BJ (cell line): ENCODE data around the gene RGS19. TPM values are rescaled to one million over a fixed set of nuclear protein-coding genes. Genes with fewer than 3 reads are reported as not detected.

Experiments used
- CTCF ChIA-PET: fragments of 350-600 bp; formaldehyde crosslinking; extraction: SDS; loops from one replicate; lab custom pipeline; 2021; ENCODE audit warnings: antibody characterized with exemption, inconsistent platforms; lab: Yijun Ruan, JAX
- POLR2A ChIA-PET: fragments of 300-600 bp; sonication (Branson Sonifier 250); formaldehyde crosslinking; extraction: SDS; loops from one replicate; lab custom pipeline; 2021; ENCODE audit warnings: antibody characterized with exemption; lab: Charles Lee
- DNase-seq: peaks from one replicate; pipeline ENCODE4 v3.0.0-alpha.2; 2011; ENCODE audit warnings: low read depth
- H3K27me3 ChIP-seq: 2 replicates; pipeline ENCODE4 v1.6.0; 2011; ENCODE audit warnings: low read length; ENCODE audit not compliant: control insufficient read depth, insufficient read depth
- H3K36me3 ChIP-seq: 2 replicates; pipeline ENCODE4 v1.5.1; 2011; ENCODE audit warnings: low read length; ENCODE audit not compliant: control insufficient read depth, insufficient read depth
- H3K4me3 ChIP-seq: 2 replicates; pipeline ENCODE4 v1.5.1; 2011; ENCODE audit warnings: low read depth, mild to moderate bottlenecking, control low read depth, low read length
- polyA plus RNA-seq: library from polyadenylated mRNA; depleted of rRNA; stranded (reverse); fragments of >200 nt; gene quantifications from 2 replicates; pipeline ENCODE4 v1.2.3, GENCODE V29; 2011
- TF ChIP-seq, protein P1 (sequence below): IDR thresholded peaks from 2 replicates; pipeline ENCODE4 v1.5.1; 2011; ENCODE audit warnings: low read depth, mild to moderate bottlenecking, control low read depth, inconsistent platforms, low read length, moderate library complexity; ENCODE audit not compliant: insufficient read depth

The RGS19 gene
- polyA plus RNA-seq, 1 experiment = 14.5 TPM

DNA sequence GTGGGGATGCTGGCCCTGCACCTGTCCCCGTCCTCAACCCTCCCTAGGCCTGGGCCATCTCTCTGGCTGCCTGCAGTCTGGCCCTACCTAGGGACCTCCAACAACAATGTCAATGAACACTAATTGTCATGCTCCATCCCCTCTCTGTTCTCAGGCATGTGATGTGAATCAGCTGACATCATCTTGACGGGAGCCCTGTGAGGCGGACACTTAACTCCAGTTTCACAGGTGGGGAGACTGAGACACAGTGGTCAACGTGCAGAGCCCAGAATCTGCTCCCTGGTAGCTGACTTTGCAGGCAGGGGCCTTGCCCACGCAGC lies 17.1 kb downstream of the RGS19 start:
- Histone ChIP-seq H3K27me3 (no peaks in the 10 kb centered on the region), H3K36me3 (no peaks in the 10 kb centered on the region), H3K4me3 (peak overlapping the region; percentile 51)
- ChIA-PET POLR2A (no interaction called here), CTCF (interaction anchor here (0.8 to 2.7 kb wide), 5 partner anchors 9 to 525 kb away, joined by 3 to 21 read pairs (median 4); partner anchors contain the start of gene OPRL1)
- DNase-seq = no peak
- TF ChIP-seq, protein P1, sequence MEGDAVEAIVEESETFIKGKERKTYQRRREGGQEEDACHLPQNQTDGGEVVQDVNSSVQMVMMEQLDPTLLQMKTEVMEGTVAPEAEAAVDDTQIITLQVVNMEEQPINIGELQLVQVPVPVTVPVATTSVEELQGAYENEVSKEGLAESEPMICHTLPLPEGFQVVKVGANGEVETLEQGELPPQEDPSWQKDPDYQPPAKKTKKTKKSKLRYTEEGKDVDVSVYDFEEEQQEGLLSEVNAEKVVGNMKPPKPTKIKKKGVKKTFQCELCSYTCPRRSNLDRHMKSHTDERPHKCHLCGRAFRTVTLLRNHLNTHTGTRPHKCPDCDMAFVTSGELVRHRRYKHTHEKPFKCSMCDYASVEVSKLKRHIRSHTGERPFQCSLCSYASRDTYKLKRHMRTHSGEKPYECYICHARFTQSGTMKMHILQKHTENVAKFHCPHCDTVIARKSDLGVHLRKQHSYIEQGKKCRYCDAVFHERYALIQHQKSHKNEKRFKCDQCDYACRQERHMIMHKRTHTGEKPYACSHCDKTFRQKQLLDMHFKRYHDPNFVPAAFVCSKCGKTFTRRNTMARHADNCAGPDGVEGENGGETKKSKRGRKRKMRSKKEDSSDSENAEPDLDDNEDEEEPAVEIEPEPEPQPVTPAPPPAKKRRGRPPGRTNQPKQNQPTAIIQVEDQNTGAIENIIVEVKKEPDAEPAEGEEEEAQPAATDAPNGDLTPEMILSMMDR = no peak

DNA sequence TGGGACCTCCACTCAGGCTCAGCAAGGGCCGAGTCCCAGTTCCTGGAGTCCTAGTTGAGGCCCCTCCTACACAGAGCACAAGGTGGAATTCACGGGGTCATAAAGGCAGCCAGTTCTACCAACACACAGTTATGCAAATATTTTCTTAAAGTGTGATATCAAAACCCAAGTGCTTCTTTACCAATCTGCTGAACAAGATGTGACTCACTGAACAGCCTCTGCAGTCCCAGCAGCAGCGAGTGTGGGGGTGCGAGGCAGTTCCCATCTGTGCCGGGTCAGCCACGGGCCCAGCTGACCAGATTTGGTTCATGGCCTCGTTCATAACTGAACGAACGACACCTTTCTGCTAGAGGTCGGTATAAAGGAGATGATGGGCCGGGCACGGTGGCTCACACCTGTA lies 20.8 kb downstream of the RGS19 start:
- H3K4me3 ChIP-seq = no peak overlapping the region
- H3K36me3 ChIP-seq = no peaks in the 10 kb centered on the region
- no peak for DNase-seq
- no peaks in the 10 kb centered on the region; the same call in 1 of the 2 replicates for H3K27me3 ChIP-seq
- CTCF ChIA-PET = interaction anchor here (0.9 to 8.0 kb wide), 7 partner anchors 8 to 78 kb away, joined by 3 to 76 read pairs (median 4); partner anchors contain the start of genes PRPF6 and SOX18
- POLR2A ChIA-PET = no interaction called here
- TF ChIP-seq, protein P1 = no peak

DNA sequence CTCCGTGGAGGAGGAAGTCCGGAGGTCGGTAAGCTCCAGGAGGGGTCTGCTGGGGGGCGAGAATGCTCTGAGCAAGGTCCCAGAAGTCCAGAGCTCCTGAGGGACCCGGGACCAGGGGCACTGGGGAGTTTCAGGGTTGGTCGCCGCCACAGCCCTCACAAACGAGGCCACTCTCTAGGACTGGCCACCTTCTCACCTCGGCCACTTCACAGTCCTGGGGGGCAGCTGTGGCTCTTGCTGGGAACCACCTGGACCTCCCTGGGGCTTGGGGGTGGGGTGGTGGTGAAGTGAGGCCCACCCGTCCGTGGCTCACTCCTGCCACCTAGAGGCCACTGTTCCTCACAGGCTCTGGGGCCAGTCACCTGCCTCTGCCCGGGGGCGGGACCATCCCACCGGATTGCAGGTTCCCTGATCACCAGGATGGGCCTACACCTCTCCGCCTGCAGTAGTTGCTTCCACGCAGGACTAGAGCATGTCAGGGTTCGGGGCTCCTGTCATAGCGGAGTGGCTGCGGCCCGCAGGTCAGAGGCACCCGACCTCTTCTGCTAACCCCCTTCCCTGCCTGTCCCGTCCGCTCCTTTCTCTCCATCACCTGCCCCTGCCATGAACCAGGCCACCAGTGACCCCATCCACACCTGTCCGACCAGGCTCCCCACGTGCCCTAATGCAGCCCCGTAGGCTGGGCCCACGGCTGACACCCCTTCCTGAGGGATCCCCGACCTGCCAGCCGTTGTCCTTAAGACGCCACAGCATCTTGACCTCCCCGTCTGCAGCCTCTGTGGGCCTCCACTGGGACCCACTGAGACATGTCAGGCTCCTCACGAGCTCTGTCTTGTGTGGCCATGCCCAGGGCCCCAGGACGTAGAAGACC lies 21.5 kb downstream of the RGS19 start:
- Histone ChIP-seq H3K27me3 (peaks cover 1% of the 10 kb centered on the region; the same call in 1 of the 2 replicates), H3K36me3 (no peaks in the 10 kb centered on the region), H3K4me3 (no peak overlapping the region)
- no peak for DNase-seq
- TF ChIP-seq, protein P1 = peak; percentile 93
- CTCF ChIA-PET = interaction anchor here (0.7 to 8.0 kb wide), 14 partner anchors 10 to 193 kb away, joined by 3 to 76 read pairs (median 6); partner anchors contain the start of genes C20orf204, PRPF6, SAMD10 and TPD52L2
- POLR2A ChIA-PET = no interaction called here

DNA sequence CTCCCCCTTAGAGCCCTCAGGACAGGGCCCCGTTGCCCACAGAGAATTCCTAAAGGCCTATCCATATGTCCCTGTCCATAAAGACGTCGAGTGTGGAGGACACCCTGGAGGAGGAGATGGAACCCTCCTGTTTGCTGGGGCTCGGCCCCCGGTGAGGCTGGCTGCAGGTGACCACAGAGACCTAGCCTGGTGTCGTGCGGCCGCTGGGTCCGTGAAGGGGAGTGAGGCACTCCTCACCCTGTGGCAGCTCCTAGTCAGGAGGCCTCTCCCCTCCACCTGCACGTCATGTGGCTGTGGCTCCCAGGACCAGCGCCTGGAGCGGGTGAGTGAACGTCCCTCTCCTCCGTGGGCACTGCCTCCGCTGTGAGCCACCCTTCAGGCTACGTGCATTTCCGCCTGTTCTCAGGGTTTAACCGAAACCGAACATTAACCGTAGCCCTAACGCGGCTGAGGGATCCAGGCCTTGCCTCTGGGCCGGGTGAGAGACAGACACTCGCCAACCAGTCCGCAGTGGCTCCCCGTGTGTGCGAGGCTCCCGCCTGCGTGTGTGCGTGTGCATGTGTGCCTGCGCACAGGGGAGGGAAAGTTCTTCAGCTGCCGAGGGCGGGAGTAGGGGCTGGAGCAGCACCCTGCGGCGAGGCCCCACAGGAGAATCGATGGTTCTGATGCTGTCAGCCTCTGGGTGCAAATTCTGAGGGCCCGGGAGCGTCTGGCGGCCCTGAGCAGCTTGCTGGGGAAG lies 22.3 kb downstream of the RGS19 start:
- CTCF ChIA-PET = interaction anchor here (0.7 to 8.0 kb wide), 10 partner anchors 10 to 192 kb away, joined by 3 to 76 read pairs (median 6); partner anchors contain the start of genes C20orf204, PRPF6, SAMD10 and TPD52L2
- no peak for DNase-seq
- Histone ChIP-seq H3K36me3 (no peaks in the 10 kb centered on the region), H3K27me3 (peaks cover 5% of the 10 kb centered on the region; the same call in 1 of the 2 replicates), H3K4me3 (no peak overlapping the region)
- TF ChIP-seq, protein P1 = no peak
- POLR2A ChIA-PET = no interaction called here

DNA sequence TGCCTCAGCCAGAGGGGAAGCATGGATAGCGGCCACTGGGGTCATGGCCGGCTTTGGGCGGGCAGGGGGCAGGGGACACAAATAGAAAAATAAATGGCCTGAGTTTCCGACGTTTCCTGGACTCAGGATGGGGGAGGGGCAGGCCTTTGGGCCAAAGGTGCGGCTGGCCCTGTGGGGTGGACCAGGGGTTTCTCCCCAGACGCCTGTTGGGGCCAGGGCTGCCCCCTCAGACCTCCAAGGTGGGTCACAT lies 22.8 kb downstream of the RGS19 start:
- H3K36me3 ChIP-seq = no peaks in the 10 kb centered on the region
- CTCF ChIA-PET = interaction anchor here (1.4 to 8.0 kb wide), 2 partner anchors 17 to 77 kb away, joined by 20 to 76 read pairs; partner anchors contain the start of genes PRPF6 and SAMD10
- TF ChIP-seq, protein P1 = no peak

More for the DNA sequence above, 22.8 kb downstream of the RGS19 start:
- POLR2A ChIA-PET = no interaction called here
- H3K27me3 ChIP-seq = peaks cover 7% of the 10 kb centered on the region; the same call in 1 of the 2 replicates
- DNase-seq = no peak
- no peak overlapping the region for H3K4me3 ChIP-seq
